H9 (cell line): ENCODE data around the gene ZMIZ2. TPM values are rescaled to one million over a fixed set of nuclear protein-coding genes. Genes with fewer than 3 reads are reported as not detected.

Experiments
- DNase-seq: peaks from one replicate; pipeline ENCODE4 v3.0.0-alpha.2; 2017
- H2AFZ ChIP-seq: one replicate; pipeline ENCODE4 v1.6.1; 2013; ENCODE audit warnings: mild to moderate bottlenecking, low read length, control low read depth, moderate library complexity
- H2AK5ac ChIP-seq: 2 replicates; pipeline ENCODE4 v1.6.1; 2013; ENCODE audit warnings: low read length, control low read depth, mixed read lengths; ENCODE audit not compliant: insufficient read length
- H2BK120ac ChIP-seq: one replicate; pipeline ENCODE4 v1.6.1; 2013; ENCODE audit warnings: low read depth, mild to moderate bottlenecking, low read length, control low read depth, inconsistent platforms; ENCODE audit not compliant: poor library complexity, severe bottlenecking
- H2BK12ac ChIP-seq: 2 replicates; pipeline ENCODE4 v1.6.1; 2013; ENCODE audit warnings: low read length, control low read depth, mixed read lengths, low read depth; ENCODE audit not compliant: insufficient read length
- H2BK15ac ChIP-seq: 2 replicates; pipeline ENCODE4 v1.6.1; 2013; ENCODE audit warnings: low read depth, low read length, control low read depth
- H2BK20ac ChIP-seq: one replicate; pipeline ENCODE4 v1.6.1; 2013; ENCODE audit warnings: low read depth, mild to moderate bottlenecking, low read length, control low read depth, inconsistent platforms; ENCODE audit not compliant: poor library complexity, severe bottlenecking
- H2BK5ac ChIP-seq: 2 replicates; pipeline ENCODE4 v1.6.1; 2013; ENCODE audit warnings: low read length, control low read depth, mixed read lengths; ENCODE audit not compliant: insufficient read length
- H3K14ac ChIP-seq: 2 replicates; pipeline ENCODE4 v1.6.1; 2013; ENCODE audit warnings: low read length, control low read depth; ENCODE audit not compliant: insufficient read depth
- H3K18ac ChIP-seq: 2 replicates; pipeline ENCODE4 v1.6.1; 2013; ENCODE audit warnings: low read depth, mild to moderate bottlenecking, mixed read lengths, low read length, control low read depth; ENCODE audit not compliant: insufficient read length
- H3K23ac ChIP-seq: 2 replicates; pipeline ENCODE4 v1.6.1; 2013; ENCODE audit warnings: low read length, control low read depth, mixed read lengths, low read depth; ENCODE audit not compliant: insufficient read length
- H3K23me2 ChIP-seq: 2 replicates; pipeline ENCODE4 v1.6.1; 2013; ENCODE audit warnings: low read depth, mild to moderate bottlenecking, mixed read lengths, low read length, control low read depth; ENCODE audit not compliant: insufficient read length, poor library complexity, severe bottlenecking
- H3K27ac ChIP-seq: 2 replicates; pipeline ENCODE4 v1.5.1; 2013; ENCODE audit warnings: low read length, control low read depth, mixed read lengths, low read depth; ENCODE audit not compliant: insufficient read length
- H3K27me3 ChIP-seq: 2 replicates; pipeline ENCODE4 v1.6.1; 2013; ENCODE audit warnings: low read length, control low read depth, inconsistent platforms; ENCODE audit not compliant: insufficient read depth
- H3K4ac ChIP-seq: 2 replicates; pipeline ENCODE4 v1.6.1; 2013; ENCODE audit warnings: low read depth, mild to moderate bottlenecking, control low read depth, inconsistent platforms, low read length, moderate library complexity
- H3K4me1 ChIP-seq: 2 replicates; pipeline ENCODE4 v1.6.1; 2013; ENCODE audit warnings: low read length, control low read depth, inconsistent platforms; ENCODE audit not compliant: insufficient read depth
- H3K4me2 ChIP-seq: 2 replicates; pipeline ENCODE4 v1.6.1; 2013; ENCODE audit warnings: low read length, control low read depth, mixed read lengths; ENCODE audit not compliant: insufficient read length, insufficient read depth
- H3K56ac ChIP-seq: 2 replicates; pipeline ENCODE4 v1.6.1; 2013; ENCODE audit warnings: low read depth, mild to moderate bottlenecking, mixed read lengths, low read length, control low read depth; ENCODE audit not compliant: insufficient read length
- H3K79me1 ChIP-seq: 2 replicates; pipeline ENCODE4 v1.6.1; 2013; ENCODE audit warnings: low read depth, mild to moderate bottlenecking, moderate library complexity, low read length, control low read depth, inconsistent platforms; ENCODE audit not compliant: insufficient read depth, poor library complexity, severe bottlenecking
- H3K79me2 ChIP-seq: 2 replicates; pipeline ENCODE4 v1.6.1; 2013; ENCODE audit warnings: low read length, control low read depth, inconsistent platforms; ENCODE audit not compliant: insufficient read depth
- H3K9ac ChIP-seq: 2 replicates; pipeline ENCODE4 v1.6.1; 2013; ENCODE audit warnings: low read length, control low read depth, mixed read lengths; ENCODE audit not compliant: insufficient read length; ENCODE audit errors: extremely low read depth
- H3K9me3 ChIP-seq: one replicate; pipeline ENCODE4 v1.6.1; 2013; ENCODE audit warnings: low read depth, low read length, inconsistent platforms; ENCODE audit not compliant: control insufficient read depth
- H3T11ph ChIP-seq: one replicate; pipeline ENCODE4 v1.6.1; 2013; ENCODE audit warnings: mild to moderate bottlenecking, low read length, control low read depth, inconsistent platforms
- H4K20me1 ChIP-seq: one replicate; pipeline ENCODE4 v1.6.1; 2013; ENCODE audit not compliant: control insufficient read depth, insufficient read length, insufficient read depth
- H4K5ac ChIP-seq: 2 replicates; pipeline ENCODE4 v1.6.1; 2013; ENCODE audit warnings: low read depth, mild to moderate bottlenecking, mixed read lengths, low read length, control low read depth; ENCODE audit not compliant: insufficient read length
- H4K8ac ChIP-seq: replicated peaks from 2 replicates; pipeline ENCODE4 v1.6.1; 2013; ENCODE audit warnings: low read length, control low read depth, mixed read lengths, low read depth; ENCODE audit not compliant: insufficient read length
- H4K91ac ChIP-seq: 2 replicates; pipeline ENCODE4 v1.6.1; 2013; ENCODE audit warnings: low read depth, mild to moderate bottlenecking, moderate library complexity, mixed read lengths, low read length, control low read depth; ENCODE audit not compliant: insufficient read length
- H3K27ac Mint-ChIP-seq, 3 experiments: 2 replicates in 2 of 3; 3 replicates in 1 of 3; pipeline ENCODE4 v1.8.0; 2020 to 2021; ENCODE audit warnings: mixed read lengths in 3 of 3, mild to moderate bottlenecking in 1 of 3, moderate library complexity in 1 of 3
- H3K27me3 Mint-ChIP-seq: 2 replicates; pipeline ENCODE4 v1.8.0; 2021; ENCODE audit warnings: low read depth, mild to moderate bottlenecking, moderate library complexity, mixed read lengths
- H3K36me3 Mint-ChIP-seq, 3 experiments: 2 replicates in 2 of 3; 3 replicates in 1 of 3; pipeline ENCODE4 v1.8.0; 2020 to 2021; ENCODE audit warnings: low read depth in 3 of 3, mixed read lengths in 3 of 3; ENCODE audit not compliant: insufficient read depth in 1 of 3
- H3K4me1 Mint-ChIP-seq, 2 experiments: 2 replicates each; pipeline ENCODE4 v1.8.0; 2020; ENCODE audit warnings: mixed read lengths in 2 of 2
- H3K4me3 Mint-ChIP-seq, 2 experiments: 2 replicates in 1 of 2; 3 replicates in 1 of 2; pipeline ENCODE4 v1.8.0; 2020 to 2021; ENCODE audit warnings: mild to moderate bottlenecking in 2 of 2, mixed read lengths in 2 of 2, moderate library complexity in 1 of 2
- H3K9me3 Mint-ChIP-seq, 2 experiments: 2 replicates in 1 of 2; 3 replicates in 1 of 2; pipeline ENCODE4 v1.8.0; 2020; ENCODE audit warnings: mild to moderate bottlenecking in 2 of 2, mixed read lengths in 2 of 2, moderate library complexity in 1 of 2
- WGBS: extraction: QIAGEN DNeasy Blood & Tissue Kit; methylation state at CpG from one replicate; pipeline ENCODE4 v1.1.7; 2013; ENCODE audit warnings: missing lambda C conversion rate, low lambda C conversion rate, mixed read lengths; ENCODE audit not compliant: insufficient read length; ENCODE audit errors: extremely low coverage; 5-methylcytosine and 5-hydroxymethylcytosine counted together
- total RNA-seq: library from RNA; stranded (reverse); gene quantifications from 2 replicates; pipeline ENCODE4 v1.2.1, GENCODE V29; 2021
- TF ChIP-seq, protein P1 (sequence below): fragments of 200-600 bp; sonication (generic); conservative IDR thresholded peaks from 3 replicates; pipeline ENCODE4 v1.8.0; 2021; ENCODE audit warnings: antibody characterized with exemption, mild to moderate bottlenecking

Gene ZMIZ2
- total RNA-seq, 1 experiment from 2014 or later, result 72.9 TPM

GRCh38 chr7:44756904-44757303, 8.3 kb downstream of the ZMIZ2 start:
- Mint-ChIP-seq H3K4me3 (no peak overlapping the region), H3K9me3 (no peaks in the 10 kb centered on the region), H3K27ac (no peak overlapping the region), H3K27me3 (no peaks in the 10 kb centered on the region), H3K36me3 (peaks cover 8 to 32% (median 27%) of the 10 kb centered on the region in 3 experiments; a peak in 6 of 7 replicates), H3K4me1 (peaks cover 2 to 5% of the 10 kb centered on the region in 2 experiments; a peak in 3 of 4 replicates)
- Histone ChIP-seq H3K27me3 (no peaks in the 10 kb centered on the region), H3K23me2 (no peaks in the 10 kb centered on the region), H3K9ac (no peak overlapping the region), H4K8ac (no peak overlapping the region), H2BK12ac (no peak overlapping the region), H3K9me3 (no peaks in the 10 kb centered on the region), H3K27ac (no peak overlapping the region), H3K79me2 (no peaks in the 10 kb centered on the region; the same call in 1 of the 2 replicates), H3K14ac (no peak overlapping the region), H3K56ac (no peak overlapping the region), H2BK20ac (no peak overlapping the region), H2BK5ac (no peak overlapping the region), H3K4me1 (no peaks in the 10 kb centered on the region), H3K23ac (no peak overlapping the region), H4K91ac (no peak overlapping the region), H4K5ac (no peak overlapping the region), H3K79me1 (no peaks in the 10 kb centered on the region), H4K20me1 (no peaks in the 10 kb centered on the region), H3K4me2 (no peak overlapping the region), H2AFZ (no peak overlapping the region), H2BK120ac (no peak overlapping the region), H3K4ac (no peak overlapping the region), H2AK5ac (no peak overlapping the region), H3K18ac (no peak overlapping the region), H2BK15ac (no peak overlapping the region), H3T11ph (no peak overlapping the region)
- WGBS, result no CpG with 5 or more reads among the region's 12 CpGs
- TF ChIP-seq, protein P1, sequence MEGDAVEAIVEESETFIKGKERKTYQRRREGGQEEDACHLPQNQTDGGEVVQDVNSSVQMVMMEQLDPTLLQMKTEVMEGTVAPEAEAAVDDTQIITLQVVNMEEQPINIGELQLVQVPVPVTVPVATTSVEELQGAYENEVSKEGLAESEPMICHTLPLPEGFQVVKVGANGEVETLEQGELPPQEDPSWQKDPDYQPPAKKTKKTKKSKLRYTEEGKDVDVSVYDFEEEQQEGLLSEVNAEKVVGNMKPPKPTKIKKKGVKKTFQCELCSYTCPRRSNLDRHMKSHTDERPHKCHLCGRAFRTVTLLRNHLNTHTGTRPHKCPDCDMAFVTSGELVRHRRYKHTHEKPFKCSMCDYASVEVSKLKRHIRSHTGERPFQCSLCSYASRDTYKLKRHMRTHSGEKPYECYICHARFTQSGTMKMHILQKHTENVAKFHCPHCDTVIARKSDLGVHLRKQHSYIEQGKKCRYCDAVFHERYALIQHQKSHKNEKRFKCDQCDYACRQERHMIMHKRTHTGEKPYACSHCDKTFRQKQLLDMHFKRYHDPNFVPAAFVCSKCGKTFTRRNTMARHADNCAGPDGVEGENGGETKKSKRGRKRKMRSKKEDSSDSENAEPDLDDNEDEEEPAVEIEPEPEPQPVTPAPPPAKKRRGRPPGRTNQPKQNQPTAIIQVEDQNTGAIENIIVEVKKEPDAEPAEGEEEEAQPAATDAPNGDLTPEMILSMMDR, result no peak
- no peak for DNase-seq
